C1 segment of cervical spinal cord (tissue), 14 donors: ENCODE results near the gene PVALEF.
A peak's percentile ranks its signal among the peaks of the same experiment; 100 is the strongest.

Source experiments
- DNase-seq, 14 donors: peaks; one replicate each; lab custom pipeline; 2025; lab: John Stamatoyannopoulos, UW

The PVALEF gene

DNA sequence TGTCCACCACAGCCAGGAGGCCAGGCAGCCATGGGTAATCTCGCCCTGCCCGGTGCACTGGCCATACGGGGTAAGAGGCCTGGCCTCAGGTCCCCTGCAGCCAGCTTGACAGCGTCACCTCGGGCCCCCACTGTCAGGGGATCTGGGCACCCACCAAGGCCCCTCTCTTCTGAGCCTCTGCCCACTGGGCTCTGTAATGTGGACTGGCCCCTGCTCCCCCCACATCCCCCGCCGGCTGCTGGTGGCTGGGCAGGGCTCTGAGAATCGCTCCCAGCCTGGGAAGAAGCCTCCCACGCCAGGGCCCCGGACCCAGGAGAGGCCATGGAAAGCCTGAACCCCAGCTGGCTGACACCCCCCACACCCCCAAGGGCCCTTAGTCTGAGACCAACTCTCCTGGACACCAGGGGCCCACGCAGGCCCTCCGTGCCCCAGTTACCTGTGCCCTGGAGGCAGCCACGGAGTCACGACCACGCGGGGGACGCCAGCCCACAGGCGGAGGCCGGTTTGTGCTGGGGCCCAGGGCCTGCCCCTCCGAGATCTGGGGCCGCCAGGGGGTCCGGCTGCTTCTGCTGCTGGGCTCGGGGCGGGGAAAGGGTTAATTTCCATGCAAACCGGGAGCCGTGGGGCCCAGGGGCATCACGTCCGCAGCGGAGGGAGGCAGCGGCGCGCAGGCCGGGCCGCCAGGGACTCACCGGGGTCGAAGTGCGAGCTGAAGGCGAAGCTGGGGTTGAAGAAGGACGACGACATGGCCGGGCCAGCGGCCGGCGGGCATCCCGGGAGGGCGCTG, at the start of gene PVALEF:
TSS of gene PVALEF (plus strand) at position 262 of the 787 bp plus-strand sequence. CDS start 15,720 bp downstream, outside the sequence.
- DNase-seq = peak in 9 of 14 donors; percentile 35 to 84 (median 68)

DNA sequence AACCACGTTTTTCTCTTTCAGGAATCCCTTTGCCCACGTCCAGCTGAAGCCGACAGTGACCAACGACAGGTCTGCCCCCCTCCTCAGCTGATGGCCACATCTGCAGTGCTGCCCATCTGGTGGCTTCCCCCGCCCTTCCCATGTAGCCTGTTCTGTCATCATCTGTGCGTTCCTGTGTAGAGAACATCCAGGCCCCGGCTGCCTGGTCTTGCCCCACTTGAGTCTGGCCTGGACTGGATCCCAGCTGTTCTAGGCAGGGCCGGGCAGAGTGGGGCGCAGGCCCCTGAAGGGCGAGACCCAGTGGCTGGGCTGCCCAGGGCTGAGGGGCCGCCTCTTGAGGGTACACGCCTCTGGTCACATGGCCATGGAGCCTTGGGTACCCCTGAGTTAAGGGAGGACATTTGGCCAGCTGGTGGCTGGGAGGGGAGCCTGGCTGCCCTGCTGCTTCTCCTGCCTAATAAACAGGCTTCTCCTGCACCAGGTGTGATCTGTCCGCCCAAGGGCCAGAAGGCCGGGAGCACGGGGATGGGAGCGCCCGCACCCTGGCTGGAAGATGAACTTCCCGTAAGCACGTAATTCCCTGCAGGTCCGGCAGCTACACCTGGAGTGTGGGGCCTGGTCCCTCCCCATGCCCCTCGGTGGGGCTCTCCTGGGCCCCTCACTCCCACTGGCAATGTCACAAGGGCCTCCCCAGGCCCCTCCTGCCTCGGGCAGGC, 49.4 kb upstream of the PVALEF start:
- DNase-seq = peak in 3 of 14 donors; percentile 23 to 59 (median 49)

DNA sequence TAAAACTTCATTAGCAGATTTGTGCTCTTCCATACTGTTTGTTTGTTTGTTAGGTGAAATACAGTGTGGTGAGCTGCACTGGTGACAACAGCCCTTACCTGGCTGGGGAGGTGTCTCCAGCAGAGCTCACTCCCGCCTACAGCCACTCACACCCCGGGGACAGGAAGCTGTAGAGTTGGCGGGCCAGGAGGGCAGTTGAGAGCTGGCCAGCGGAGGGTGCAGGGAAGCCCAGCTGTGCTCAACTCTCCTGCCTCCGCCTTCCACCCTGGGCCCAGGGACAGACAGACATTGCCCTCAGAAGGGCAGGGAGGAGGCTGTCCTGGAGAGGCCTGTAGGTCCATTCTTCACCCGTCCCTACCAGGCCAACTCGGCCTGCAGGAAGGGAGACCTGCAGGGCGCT, 48.6 kb upstream of the PVALEF start:
- DNase-seq = no peak

DNA sequence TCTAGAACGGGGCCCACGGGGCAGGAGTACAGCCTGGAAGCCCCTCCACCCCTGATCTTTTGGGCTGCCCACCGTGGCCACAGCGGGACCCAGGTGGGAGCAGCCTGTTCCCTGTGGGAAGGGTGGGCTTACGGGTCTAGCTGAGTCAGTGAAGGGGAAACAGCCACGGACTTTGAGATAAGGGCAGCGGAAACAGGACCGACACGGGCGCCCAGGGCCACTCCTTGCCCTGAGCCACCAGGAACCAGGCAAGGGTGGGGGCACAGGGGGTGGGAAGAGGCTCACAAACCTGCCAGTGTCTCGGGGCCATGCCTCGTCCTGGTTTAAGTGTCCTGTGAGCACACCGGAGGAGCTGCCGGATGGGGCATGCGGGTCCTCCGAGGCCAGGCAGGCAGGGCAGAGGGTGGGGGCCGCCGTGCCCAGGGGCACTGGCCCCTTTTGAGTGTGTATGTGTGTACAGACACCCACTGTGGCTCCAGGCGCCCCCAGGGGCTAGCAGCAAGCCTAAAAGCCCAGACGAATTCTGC, 47.6 kb upstream of the PVALEF start:
- no peak for DNase-seq

DNA sequence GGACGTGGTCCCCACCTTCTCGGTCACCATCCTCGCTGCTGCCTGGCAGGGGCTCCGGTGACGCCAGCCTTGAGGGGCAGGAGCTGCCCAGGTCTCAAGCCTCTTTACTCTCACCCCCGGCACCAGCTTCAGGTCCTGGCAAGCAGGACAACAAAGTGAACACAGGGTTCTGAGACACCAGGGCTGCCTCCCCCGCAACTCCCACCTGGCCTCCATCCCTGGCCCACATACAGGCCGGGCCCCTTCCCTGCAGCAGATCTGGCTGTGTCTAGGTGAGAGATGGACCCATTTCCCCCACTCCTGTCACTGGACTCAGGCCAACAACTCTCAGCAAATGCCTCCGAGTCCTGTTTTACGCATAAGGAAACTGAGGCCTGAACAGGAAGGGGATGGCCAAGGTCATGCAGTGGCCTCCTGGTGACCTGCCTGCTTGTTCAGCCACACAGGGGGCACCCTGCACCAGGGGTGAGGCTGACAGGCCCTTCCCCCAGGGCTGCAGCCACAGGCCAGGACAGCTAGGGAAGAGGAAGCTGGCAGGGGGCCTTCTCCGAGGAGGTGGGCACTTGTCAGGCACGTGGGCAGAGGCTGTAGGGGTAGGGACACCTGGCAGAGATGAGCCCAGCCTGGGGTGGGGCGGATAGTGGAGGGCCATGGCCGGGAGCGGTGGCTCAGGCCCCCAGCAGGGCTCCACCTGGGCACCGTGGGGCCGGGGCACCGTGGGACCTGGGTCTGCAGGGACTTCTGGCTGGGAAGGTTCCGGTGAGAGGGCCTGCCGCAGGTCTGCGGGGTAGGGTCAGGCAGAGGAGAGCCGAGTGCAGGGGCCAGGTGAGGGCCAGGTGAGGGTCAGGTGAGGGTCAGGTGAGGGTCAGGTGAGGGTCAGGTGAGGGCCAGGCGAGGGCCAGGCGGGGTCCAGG, 46.7 kb upstream of the PVALEF start:
- no peak for DNase-seq

DNA sequence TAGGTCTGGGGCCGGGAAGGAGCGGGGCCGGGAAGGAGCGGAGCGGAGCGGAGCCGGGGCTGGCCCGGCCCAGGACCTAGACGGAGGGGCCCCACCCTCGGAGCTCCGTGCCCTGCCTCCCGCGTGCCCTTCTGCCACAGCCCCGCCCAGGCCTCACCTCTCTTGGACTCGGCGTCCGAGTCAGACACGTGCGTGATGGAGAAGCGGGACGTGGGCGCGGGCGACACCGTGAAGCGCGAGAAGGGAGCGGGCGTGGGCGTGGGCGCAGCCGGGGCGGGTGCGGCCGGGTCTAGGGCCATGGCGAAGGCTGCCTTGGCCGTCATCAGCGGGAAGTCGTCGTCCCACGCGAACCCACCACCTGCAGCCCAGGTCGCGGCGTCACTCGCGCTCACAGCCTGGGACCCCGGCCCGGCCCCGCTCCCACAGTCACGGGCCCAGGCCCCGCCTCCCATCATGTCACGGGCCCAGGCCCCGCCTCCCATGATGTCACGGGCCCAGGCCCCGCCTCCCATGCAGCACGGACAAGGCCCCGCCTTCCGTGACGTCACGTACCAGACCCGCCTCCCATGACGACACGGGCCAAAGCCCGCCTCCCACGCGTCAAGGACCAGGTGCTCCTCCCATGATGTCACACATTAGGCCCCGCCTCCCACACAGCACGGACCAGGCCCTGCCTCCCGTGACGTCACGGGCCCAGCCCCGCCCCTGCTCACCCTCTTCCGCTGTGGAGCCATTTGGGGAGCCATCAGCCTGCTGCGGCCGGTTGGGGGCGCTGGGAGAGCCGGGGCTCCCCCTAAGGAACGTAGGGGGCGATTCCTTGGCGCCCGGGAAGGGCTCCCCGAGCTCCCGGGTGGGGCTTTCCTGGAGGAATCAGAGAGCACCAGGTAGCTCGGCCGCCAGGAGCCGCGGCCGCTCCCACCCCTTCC, 45.8 kb upstream of the PVALEF start:
- peak in 12 of 14 donors; percentile 46 to 91 (median 78) for DNase-seq

DNA sequence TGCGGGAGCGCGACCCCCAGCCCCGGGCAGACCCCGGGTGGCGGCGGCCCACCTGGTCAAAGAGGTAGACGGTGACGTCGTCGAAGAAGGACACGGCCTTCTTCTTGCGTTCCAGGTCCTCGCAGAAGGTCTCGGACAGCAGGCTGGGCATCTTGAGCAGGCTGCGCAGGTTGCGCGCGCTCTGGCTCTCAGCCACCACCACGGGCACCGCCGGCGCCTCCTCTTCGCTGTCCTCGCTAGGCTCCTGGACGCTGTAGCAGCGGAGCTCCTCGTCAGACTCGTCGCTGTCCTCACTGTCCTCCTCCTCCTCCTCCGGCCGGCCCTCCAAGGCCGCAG, 45.2 kb upstream of the PVALEF start:
- DNase-seq = peak in 1 of 14 donors; percentile 40

DNA sequence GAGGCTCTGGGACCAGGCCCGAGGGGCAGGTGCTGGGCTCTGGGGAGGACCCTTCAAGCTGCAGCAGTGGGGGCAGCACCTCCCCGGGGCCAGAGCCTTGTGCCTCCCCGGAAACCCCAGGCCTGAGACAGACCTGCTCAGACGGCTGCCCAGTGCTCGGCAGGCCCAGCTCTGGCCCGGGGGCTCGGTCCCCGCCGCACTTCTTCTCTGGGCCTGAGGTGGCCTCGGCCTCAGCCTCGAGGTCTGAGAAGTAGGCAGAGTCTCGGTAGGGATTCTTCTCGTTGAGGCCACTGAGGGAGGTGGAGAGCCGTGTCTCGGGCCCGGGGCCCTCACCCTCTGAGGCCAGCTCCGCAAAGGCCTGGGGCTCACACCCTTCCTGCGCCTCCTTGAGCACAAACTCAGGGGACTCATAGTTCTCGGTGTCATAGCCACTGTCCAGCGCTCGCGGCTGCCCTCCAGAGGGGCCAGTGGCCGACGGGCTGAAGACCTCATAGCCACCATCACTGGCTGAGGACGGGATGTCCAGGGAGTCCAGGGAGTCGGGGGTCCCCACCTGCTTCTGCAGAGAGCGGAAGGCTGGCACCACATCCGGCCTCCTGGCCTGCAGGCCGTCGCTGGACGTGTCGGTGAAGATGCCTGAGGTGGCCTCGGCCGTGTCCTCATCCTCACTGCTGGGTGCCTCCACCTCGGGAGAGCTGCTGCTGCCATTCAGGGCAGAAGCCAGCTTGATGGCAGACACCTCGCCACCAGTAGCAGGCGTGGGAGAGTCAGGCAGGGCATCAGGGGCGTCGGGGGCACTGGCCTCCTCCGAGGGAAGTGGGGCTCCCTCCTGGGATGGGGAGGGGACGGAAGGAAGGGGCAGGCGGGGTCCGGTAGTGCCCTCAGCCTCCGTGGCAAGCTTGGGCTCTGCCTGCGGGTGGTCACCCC, 44.3 kb upstream of the PVALEF start:
- peak in 3 of 14 donors; percentile 38 to 52 (median 44) for DNase-seq

DNA sequence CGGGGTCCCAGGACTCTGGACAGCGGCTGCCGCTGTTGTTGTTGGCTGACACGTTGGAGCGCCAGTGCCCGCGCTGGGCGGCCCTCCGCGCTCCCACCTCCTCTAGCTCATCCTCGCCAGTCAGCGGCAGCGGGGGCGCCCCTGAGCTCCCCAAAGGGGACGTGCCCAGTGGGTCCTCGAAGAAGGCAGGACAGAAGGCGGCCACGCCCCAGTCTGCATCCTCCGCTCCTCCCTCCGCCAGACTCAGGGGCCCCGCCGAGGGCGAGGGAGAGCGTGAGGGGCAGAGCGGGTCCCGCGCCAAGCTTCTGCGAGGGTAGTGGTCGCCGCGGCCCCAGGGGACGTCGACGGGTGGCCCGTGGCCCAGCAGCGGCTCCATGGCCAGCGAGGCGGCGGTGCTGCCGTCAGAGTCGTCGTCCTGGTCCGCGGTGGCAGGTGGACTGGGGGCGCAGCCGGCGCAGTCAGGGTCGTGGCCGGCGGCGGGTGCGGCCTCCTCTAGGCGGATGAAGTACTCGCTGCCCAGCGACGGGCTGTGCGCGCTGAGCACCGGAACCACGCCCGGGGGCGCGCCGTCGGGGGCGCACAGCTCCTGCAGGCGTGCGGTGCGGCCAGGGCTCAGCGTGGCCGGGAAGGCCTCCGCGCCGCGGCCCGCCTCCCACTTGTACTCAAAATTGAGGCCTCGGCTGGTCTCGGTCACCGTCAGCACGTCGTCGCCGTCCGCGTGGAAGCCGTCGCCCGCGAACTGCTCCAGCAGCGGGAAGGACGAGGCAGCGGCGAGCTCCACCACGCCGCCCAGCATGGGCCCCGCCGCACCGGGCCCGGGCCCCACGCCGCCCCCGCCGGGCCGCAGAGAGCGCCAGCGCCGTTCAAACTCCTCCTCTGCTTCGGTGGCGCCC, 43.2 kb upstream of the PVALEF start:
- DNase-seq = peak in 2 of 14 donors; percentile 26 to 35

DNA sequence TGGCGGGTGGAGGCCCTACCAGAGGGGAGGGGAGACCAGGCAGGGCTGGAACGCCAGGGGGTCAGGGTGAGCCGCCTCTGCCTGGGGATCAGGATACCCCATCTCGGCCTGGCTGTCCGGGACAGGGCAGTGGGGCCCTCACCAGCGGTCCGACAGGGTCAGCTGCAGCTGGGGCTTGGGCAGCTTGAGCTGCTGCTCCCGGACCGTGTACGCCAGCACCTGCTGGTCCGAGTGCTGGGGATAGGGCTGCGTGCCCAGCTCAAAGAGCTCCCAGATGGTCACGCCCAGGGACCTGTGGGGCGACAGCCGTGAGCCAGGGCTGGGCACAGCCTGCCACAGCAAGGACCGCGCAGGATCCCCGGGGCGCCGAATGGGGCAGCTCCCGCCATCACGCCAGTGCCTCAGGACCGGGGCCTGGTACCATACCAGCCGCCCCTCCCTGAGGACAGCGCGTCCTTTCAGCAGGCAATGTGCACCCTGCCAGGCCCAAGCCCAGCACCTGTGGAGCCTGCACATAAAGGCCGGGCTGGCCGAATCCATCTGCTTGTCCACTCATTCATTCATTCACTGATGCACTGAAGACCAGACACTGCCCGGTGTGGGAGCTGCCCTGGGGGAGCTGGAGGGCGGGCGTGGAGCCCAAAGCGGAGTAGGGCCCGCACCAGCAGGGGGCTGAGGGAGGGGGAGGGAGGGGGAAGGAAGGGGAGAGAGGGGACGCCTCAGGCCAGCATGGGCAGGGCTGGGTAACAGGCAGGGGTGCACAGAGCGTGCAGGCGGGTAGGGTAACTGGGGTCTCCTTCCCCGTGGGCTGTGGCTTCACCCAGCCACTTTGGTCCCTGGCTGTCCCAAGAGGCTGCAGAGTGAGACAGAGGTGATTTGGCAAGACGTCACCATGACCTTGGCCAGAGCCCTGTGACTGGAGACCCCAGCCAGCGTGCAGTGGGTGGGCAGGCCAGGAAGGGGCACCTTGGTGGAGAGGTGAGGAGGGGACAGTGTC, 42.0 kb upstream of the PVALEF start:
- peak in 8 of 14 donors; percentile 21 to 83 (median 46) for DNase-seq

DNA sequence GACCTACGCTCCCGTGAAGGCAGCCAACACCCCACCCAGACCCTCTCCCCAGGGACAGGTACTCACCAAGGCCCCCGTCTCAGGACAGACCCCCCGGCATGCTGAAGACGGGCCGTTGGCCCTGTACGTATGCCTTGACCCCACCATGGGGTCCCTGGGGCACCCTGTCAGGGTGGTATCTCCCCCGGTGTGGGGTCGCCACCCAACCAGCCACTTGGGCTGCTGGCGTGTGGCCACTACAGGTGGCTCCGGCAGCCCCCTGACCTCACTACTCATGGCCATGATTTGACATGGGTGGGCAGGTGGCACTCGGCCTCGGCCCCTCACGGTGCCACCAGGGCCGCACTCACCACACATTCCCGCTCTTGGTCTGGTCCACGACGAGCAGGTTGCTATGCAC, 40.9 kb upstream of the PVALEF start:
- no peak for DNase-seq

DNA sequence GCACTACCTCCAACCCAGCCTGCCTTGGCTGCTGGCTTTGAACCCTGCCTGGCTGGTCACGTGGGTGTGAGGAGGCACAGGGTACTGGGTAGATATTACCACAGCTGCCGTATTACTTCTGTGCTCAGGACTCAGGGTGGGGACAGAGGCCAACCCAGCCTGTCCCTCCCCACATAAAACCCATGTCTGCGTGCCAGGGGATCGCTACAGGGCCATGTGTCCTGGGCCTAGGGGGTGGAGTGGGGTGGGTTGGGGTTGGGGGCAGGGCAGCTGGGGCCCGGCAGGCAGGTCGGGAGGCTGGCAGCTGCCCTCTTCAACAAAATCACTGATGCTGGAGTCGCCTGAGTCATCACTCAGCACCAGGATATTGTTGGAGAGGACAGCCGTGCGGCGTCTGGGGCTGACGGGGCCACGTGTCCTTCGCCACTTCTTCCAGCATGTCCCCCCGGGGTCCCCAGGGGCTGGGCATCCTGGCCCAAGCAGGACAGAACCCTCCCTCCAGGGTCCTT, 39.7 kb upstream of the PVALEF start:
- peak in 3 of 14 donors; percentile 29 to 75 (median 54) for DNase-seq

DNA sequence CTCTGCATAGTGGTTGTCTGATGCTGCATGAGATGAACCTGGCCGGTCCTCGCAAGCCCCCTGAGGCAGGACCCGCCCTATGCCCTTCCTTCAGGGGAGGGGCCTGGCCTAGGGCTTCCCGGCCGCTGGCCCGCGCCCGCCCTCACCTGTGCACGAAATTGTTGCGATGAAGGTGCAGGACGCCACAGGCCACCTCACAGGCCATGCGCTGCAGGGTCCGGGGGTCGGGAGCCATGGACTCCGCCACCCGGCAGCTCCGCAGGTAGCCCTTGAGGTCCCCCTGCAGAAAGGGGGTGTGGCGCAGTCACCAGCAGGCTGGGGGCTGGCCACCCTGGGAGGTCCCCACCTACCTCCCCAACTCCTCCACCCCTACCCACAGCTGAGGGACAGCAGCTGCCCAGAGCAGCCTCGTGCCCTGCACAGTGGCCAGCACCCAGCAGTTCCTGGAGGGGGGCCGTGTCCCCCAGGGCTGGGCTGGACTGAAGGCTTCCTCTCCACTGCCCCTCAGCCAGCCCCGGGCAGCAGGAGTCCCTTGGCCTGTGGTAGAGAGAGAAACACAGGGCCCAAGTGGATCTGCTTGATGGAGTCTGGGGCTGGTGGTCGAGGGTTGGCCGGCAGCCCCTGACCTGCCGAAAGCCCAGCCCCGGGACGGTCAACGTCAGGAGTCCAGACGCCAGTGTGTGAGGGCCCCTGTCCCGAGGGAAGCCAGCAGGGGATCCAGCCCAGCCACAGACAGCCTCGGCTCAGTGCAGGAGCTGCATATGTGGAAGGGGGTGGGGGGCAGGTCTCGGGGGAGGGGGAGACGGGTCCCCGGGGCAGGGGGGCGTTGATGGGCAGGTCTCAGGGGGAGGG, 38.8 kb upstream of the PVALEF start:
- DNase-seq = peak in 8 of 14 donors; percentile 32 to 66 (median 47)

DNA sequence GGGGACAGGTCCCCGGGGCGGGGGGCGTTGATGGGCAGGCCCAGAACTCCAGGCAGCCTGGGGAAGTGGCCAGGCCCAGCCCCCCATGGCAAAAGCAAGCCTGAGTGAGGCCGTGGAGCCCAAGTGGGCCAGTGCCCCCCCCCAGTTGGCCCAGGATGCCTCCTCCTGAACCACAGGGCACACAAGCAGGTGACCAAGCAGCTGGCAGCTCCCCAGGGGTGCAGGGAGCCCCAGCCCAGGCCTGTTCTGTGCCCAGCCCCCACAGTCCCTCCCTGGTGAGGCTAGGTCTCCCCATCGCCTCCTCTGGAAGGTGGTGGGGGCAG, 38.2 kb upstream of the PVALEF start:
- DNase-seq = peak in 2 of 14 donors; percentile 16 to 50

DNA sequence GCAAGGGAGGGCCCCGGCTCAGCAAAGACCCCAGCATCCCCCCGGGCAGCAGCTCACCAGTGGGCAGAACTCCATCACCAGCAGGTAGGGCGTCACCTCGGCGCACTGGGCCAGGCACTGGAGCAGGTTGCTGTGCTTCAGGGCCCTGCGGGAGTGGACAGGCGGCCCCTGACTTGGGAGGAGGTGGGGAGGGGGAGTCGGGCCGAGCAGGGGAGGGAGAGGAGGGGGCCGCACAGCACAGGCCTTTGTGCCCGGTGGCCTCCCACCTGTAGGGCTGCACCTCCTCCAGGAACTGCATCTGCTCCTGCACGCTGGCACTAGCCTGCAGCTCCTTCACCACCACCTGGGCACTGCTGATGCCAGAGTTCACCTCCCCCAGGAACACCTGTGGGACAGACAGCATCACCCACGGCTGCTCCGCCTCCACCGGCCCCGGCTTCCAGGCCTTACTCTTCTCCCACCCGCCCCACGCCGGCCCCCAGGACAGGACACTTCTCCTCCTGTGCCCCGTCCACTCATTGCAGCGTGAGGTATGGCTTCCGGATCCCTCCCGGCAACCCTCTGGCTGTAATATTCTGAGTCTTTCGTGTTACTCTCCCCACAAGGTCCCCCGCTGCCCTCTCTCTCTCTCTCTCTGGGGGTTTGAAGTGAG, 37.7 kb upstream of the PVALEF start:
- DNase-seq = no peak
